OCI-M2 (cell line): Measurements from ENCODE around the gene ANKRD16.

Experiments
- DNase-seq: peaks from one replicate; lab custom pipeline; 2025; ENCODE audit not compliant: unreplicated experiment; lab: John Stamatoyannopoulos, UW

ANKRD16 gene

DNA sequence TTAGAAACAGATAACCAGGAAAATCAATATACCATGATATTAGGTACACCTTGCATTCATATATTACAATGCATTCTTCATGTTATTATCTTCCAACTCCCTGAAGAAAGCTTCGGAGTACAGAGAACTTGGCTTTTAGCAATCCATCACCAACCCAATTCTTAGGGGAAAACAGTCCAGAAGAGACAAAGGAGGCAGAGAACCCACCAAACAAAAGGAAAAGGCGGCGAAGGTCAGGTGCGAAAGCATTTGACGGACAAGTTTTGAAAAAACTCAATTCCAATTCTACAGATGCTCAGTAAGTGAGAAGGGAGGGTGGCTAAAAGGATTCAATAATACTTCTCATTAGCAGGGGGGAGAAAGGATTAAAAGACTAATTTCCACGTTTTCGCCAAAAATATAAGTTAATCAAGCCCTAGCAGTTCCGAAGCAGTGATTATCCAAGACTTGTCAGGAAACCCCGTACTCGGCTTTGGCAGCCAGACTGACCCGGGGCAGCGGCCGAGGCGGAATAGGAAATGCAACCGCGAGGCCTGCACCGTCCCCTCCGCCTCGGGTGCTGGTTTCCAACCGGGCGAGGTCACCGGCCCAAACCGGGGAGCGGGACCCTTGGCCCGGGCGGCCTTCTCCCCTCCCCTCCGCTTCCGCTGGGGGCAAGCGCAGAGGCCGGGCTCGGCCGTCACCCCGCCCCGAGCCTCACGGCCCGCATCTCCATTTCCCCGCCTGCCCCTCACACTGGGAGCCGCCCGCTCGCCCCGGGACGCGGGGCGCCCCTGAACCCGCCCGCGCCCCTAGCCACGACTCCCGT is 77.2 kb downstream of the ANKRD16 start:
- no peak for DNase-seq
